NCI-H510A (cell line): ENCODE results near the gene HPD.
"Not testable (repeated sequence)": the region's sequence is repeated elsewhere in the genome, so short reads cannot be mapped to it uniquely, and the experiment has no call there.

ENCODE experiments used
- DNase-seq: peaks from one replicate; lab custom pipeline; 2025; lab: John Stamatoyannopoulos, UW

HPD gene

DNA sequence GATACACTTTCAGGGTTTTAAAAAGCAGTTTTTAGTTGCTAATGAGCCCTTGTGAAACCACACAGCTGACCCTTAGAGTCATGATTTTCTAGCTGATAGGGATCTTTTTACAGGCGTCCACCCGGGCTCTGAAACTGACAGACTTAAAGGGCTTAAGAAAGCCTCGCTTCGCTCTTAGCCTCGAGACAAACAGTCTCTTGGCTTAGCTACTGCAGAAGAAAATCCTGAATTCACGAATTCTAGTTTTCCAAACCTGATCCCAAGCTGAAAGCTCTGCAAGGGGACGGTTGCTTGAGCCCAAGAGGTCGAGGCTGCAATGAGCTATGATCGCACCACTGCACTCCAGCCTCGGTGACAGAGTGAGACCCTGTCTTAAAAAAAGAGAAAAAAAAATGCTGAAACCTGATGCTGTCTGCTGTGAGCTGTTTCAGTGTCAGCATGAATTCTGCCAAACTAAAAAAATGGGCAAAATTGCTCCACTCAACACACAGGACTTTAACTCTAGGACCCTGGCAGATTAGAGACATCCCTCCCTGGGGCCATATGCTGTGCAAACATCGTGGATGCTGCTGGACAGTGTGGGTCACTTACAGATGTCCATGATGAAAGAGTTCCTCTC, 3.1 kb upstream of the HPD start:
- no peak for DNase-seq

DNA sequence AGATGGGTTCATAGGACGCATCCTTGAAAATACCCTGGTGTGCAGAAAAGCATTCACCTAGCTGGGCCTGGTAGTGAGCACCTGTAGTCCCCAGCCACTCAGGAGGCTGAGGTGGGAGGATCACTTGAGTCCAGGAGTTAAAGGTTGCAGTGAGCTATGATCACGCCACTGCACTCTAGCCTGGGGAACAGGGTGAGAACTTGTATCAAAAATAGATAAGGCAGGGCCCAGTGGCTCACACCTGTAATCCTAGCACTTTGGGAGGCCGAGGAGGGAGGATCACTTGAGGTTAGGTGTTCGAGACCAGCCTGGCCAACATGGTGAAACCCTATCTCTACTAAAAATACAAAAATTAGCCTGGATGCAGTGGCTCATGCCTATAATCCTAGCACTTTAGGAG, 2.0 kb upstream of the HPD start:
- not testable (repeated sequence) for DNase-seq

DNA sequence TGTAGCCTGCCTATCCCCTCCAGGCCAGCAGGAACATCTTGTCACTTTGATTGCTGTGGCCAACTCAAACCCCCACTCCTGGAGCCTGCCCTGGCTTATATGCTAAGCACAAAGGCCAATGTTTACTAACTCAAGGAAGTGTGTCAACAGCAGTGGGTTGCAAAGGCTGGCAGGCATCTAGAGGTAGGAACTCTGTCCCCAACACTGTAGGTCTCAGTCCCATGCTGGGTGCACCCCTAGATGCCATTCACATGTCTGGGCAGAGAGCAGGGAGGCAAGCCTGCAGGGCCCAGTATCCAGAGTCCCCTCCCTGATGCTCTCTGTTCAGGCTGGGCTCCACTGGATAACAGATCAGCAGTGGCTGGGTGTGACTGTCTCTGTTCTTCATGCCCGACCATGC, 1.6 kb upstream of the HPD start:
- no peak for DNase-seq

- DNase-seq: no peak
Measured at GRCh38 chr12:121858318-121858661, 369 bp downstream of the HPD start.

GRCh38 chr12:121857322-121858246, 1.1 kb downstream of the HPD start:
- DNase-seq: no peak

DNA sequence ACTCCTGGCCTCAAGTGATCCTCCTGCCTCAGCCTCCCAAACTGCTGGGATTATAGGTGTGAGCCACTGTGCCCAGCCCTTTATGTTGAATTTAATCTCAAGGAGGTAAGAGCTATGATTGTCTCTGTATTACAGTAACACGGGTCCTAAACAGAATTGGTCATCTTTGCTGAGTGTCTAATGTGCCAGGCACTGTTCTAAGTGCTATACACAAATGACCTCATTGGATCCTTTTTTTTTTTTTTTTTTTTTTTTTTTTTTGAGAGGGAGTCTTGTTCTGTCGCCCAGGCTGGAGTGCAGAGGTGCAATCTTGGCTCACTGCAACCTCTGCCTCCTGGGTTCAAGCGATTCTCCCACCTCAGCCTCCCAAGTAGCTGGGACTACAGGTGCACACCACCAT, 6.3 kb downstream of the HPD start:
- DNase-seq: not testable (repeated sequence)

GRCh38 chr12:121849665-121850064, 9.0 kb downstream of the HPD start:
- DNase-seq: no peak

DNA sequence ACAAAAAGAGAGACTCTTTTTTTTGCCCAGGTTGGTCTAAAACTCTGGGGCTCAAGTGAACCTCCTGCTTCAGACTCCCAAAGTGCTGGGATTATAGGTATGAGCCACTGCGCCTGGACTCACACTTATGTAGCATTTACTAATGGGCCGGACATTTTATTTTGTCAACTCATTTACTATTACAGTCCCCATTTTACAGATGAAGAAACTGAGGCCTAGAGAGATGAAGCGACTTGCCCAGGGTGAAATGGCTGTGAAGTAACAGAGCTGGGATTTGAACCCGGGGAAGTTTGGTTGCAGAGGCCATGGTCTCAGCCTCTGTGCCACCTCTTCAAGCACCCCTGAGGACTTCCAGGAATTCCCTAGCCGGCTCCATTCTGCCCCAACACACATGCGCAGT, 9.4 kb downstream of the HPD start:
- DNase-seq: no peak

DNA sequence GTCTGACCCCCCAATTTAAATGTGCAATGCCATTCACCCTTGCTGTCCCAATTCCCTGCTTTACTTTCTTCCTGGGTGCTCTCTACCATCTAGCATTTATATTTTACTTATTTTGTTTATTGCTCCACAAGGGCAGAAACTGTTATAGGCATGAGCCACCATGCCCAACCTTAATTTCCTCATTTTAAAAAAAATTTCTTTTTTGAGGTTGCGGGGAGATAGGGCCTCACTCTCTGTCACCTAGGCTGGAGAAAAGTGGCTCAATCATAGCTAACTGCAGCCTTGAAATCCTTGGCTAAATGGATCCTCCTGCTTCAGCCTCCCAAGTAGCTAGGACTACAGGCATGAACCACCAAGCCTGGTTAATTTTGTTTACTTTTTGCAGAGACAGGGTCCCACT, 13.0 kb downstream of the HPD start:
- DNase-seq: no peak

DNA sequence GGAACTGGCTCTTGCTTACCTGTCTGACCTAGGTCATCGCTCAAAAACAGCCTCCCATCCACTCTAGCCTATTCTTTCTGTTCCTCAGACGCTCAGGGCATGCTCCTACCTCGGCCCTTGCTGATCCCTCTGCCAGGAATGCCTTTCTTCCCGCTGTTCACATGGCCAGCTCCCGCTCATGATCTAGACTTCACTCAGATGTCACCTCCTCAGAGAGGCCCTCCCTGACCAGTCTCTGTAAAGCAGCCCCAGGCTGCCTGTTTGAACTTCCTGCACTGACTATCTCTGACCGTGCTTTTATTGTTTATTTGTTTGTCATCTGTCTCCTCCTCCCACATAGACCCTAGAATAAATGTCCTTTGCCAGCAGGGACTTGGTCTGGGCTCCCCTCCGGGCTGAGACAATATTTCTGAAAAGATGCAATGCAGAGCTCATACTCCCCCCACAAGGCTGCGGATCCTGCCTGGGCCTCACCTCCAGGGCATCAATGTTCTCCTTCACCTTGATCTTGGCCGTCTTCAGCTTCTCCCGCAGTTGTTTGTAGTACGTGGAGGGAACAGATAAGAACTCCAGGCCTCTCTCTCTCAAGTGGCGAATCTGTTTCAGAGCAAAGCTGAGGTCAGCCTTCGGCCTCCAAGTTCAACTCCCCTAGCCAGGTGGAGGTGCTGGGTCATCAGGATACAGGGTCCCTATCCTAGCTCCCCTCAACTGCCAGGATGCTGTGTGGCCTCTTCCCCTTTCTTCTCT, 15.2 kb downstream of the HPD start:
- DNase-seq: no peak

DNA sequence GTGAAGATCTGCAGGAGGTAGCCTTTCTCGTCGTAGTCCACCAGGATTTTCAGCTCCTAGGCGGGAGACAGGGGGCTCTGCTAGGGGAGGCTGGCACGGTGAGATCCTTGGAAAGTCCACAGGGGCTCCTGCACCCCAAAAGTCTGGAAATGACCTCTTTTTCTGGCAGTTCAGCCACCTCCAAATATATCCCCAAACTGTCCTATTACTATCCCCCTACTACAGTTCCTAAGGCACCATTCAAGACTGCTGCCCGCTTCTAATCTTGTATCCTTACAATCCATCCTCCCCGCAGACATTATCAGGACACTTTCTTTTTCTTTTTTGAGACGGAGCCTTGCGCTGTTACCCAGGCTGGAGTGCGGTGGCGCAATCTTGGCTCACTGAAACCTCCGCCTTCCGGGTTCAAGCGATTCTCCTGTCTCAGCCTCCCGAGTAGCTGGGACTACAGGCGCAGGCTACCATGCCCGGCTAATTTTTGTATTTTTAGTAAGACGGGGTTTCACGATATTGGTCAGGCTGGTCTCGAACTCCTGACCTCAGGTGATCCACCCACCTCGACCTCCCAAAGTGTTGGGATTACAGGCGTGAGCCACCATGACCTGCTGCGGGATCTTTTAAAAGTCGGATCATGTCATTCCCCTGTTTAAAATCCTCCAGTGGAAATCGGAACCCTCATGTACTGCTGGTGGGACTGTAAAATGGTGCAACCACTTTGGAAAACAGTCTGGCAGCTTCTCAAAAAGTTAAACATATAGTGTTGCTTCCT, 18.5 kb downstream of the HPD start:
- DNase-seq: no peak

- peak; percentile 99 for DNase-seq
Measured at GRCh38 chr12:121839106-121839992, 19.3 kb downstream of the HPD start.

DNA sequence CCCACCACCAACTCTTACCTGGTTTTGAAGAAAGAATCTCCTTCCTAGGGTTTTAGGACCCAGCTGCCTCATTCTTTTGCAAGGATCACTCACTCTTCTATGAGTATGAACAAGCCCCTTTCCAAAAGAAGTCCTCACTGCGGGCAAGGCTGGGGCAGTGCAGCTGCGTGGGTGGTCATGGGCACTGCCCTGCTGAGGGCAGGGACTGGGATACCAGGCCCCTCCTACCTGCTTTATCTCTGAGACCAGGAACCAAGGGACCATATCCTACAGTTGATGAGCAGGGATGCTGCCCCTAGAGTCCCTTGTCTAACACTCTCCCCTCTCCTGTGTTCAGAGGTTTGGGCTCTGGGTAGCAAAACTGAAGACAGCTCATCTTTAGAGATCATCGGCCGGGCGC, 20.5 kb downstream of the HPD start:
- no peak for DNase-seq

- no peak for DNase-seq
Measured at GRCh38 chr12:121837680-121838079, 21.0 kb downstream of the HPD start.

- no peak for DNase-seq
Measured at GRCh38 chr12:121831571-121832245, 27.0 kb downstream of the HPD start.

GRCh38 chr12:121830588-121831265, 27.9 kb downstream of the HPD start:
- DNase-seq: no peak

- DNase-seq: no peak
Measured at GRCh38 chr12:121830134-121830533, 28.5 kb downstream of the HPD start.

DNA sequence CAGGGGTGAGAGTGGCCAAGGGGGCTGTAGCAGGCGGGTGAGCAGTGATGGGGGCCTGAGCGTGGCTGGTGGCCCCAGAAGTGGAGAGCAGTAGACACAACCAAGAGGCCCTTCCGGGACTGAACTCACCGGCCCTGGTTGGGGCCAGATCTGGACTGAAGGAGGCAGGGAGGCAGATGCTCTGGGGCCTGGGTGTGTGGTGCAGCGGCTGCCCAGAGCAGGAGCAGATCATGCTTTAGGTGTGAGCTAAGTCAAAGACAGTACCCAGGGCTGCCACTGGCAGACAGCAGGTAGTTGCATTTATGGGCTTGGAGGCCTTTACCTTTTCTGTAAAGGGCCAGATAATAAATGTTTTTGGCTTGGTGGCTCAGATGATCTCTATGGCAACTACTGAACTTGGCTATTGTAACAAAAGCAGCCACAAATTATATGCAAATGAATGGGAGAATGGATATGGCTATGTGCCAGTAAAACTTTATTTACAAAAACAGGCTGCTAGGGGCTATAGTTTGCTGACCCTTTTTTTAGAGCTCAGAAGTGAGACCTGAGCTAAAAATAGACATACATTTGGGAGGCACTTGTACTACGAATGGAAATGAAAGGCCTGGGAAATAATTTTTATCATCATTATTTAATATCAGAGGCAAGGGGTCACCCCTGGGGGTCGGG, 29.3 kb downstream of the HPD start:
- no peak for DNase-seq

DNA sequence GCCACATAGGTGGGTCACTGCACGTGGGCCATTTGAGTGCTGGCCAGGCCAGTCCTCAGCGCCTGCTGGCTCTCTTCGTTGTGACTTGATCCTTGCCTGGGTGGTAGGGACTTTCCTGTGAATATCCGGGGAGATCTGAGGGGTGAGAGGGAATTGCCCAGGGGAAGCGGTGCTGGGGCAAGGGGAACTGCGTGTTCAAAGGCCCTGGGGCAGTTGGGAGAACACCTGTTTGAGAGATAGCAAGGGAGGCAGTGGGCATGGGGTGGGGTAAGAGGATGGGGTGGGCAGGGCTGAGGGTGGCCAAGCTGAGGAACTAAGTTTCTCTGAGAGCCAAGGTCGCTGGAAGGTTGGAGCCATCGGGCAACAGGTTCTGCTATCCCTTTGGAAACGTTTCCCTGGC, 29.8 kb downstream of the HPD start:
- DNase-seq: no peak
